Breast epithelium (tissue), 4 donors: ENCODE measurements around the gene ZMYND10. TPM values are rescaled to one million over a fixed set of nuclear protein-coding genes. Genes with fewer than 3 reads are reported as not detected.

ENCODE experiments used
- DNase-seq, 2 donors: peaks; one replicate each; pipeline ENCODE4 v3.0.0-alpha.2; 2019; ENCODE audit warnings: low spot score in 2 of 2
- H3K27ac ChIP-seq, 2 donors: fragments of 200-600 bp; sonication (generic) in 1 of 2; one replicate each; pipeline ENCODE4 v1.5.1; 2016 to 2019; ENCODE audit warnings: mild to moderate bottlenecking in 1 of 2
- H3K27me3 ChIP-seq, 2 donors: fragments of 200-600 bp; sonication (generic) in 1 of 2; one replicate each; pipeline versions ENCODE4 v1.5.1 to v1.6.0; 2017 to 2019; ENCODE audit warnings: control low read depth in 1 of 2, mild to moderate bottlenecking in 1 of 2
- H3K36me3 ChIP-seq: fragments of 200-600 bp; one replicate; pipeline ENCODE4 v1.5.1; 2019
- H3K4me1 ChIP-seq, 2 donors: fragments of 200-600 bp; sonication (generic); one replicate each; pipeline ENCODE4 v1.5.1; 2016 to 2019; ENCODE audit warnings: control low read depth in 1 of 2
- H3K4me3 ChIP-seq, 3 donors: fragments of 200-600 bp; sonication (generic); 1 replicate in 2 of 3; 2 replicates in 1 of 3; pipeline ENCODE4 v1.5.1; 2016 to 2019; ENCODE audit warnings: mild to moderate bottlenecking in 3 of 3, moderate library complexity in 2 of 3
- H3K9me3 ChIP-seq, 2 donors: fragments of 200-600 bp; sonication (generic) in 1 of 2; one replicate each; pipeline ENCODE4 v1.5.1; 2016 to 2019; ENCODE audit warnings: control low read depth in 1 of 2
- POLR2A ChIP-seq: fragments of 450-650 bp; IDR thresholded peaks from one replicate; pipeline ENCODE4 v1.6.1; 2016; ENCODE audit warnings: antibody characterized with exemption, mild to moderate bottlenecking, moderate library complexity
- POLR2AphosphoS5 ChIP-seq, 3 donors: sonication (generic); formaldehyde crosslinking; IDR thresholded peaks; one replicate each; pipeline ENCODE4 v1.6.1; 2017; ENCODE audit warnings: antibody characterized with exemption in 3 of 3
- intact Hi-C: fragments of 100-400 bp; cut with DNase I; formaldehyde crosslinking; loops from one replicate; pipeline ENCODE4 v1.15.1; 2023; ENCODE audit warnings: low total_unique reads
- total RNA-seq, 3 donors: library from RNA; depleted of rRNA; stranded (reverse); fragments of >200 nt; gene quantifications; one replicate each; pipeline ENCODE4 v1.1.0, GENCODE V29; 2016
- TF ChIP-seq, protein P1 (sequence below), 3 donors: fragments of 450-650 bp; IDR thresholded peaks; one replicate each; pipeline ENCODE4 v1.5.1; 2016 to 2017; ENCODE audit warnings: antibody characterized with exemption in 3 of 3, mild to moderate bottlenecking in 3 of 3, moderate library complexity in 3 of 3

Gene ZMYND10
- total RNA-seq, 3 donors from 2014 or later = 0.32 to 2.6 (median 1.9) TPM

DNA sequence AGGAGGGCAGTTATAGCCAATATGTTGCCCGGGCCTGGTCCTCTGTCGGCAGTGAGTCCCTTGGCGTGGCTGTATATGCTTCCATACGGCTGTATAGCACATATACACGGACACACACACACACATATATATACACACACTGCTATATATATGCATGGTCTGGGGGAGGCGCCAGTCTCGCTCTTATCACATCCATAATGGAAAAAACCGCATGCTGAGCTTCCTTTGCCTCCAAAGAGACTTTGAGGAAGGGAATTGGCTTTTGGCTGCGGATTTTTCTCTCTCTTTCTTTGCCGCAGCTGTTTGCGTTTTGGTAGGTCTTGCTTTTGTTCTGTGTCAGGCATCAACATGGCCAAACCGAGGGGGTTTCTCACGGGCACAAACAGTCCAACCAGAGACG is 25.1 kb upstream of the ZMYND10 start:
- H3K27me3 ChIP-seq = no peaks in the 10 kb centered on the region
- H3K36me3 ChIP-seq = no peaks in the 10 kb centered on the region
- no peaks in the 10 kb centered on the region for H3K9me3 ChIP-seq
- TF ChIP-seq POLR2A (no peak), POLR2AphosphoS5 (IDR thresholded peaks at IDR 0.05) (no peak)
- TF ChIP-seq, protein P1, sequence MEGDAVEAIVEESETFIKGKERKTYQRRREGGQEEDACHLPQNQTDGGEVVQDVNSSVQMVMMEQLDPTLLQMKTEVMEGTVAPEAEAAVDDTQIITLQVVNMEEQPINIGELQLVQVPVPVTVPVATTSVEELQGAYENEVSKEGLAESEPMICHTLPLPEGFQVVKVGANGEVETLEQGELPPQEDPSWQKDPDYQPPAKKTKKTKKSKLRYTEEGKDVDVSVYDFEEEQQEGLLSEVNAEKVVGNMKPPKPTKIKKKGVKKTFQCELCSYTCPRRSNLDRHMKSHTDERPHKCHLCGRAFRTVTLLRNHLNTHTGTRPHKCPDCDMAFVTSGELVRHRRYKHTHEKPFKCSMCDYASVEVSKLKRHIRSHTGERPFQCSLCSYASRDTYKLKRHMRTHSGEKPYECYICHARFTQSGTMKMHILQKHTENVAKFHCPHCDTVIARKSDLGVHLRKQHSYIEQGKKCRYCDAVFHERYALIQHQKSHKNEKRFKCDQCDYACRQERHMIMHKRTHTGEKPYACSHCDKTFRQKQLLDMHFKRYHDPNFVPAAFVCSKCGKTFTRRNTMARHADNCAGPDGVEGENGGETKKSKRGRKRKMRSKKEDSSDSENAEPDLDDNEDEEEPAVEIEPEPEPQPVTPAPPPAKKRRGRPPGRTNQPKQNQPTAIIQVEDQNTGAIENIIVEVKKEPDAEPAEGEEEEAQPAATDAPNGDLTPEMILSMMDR (IDR thresholded peaks at IDR 0.05) = no peak
- intact Hi-C loops = no loop called here
- H3K27ac ChIP-seq = no peak overlapping the region
- no peak for DNase-seq
- H3K4me3 ChIP-seq = no peak overlapping the region
- no peaks in the 10 kb centered on the region for H3K4me1 ChIP-seq

DNA sequence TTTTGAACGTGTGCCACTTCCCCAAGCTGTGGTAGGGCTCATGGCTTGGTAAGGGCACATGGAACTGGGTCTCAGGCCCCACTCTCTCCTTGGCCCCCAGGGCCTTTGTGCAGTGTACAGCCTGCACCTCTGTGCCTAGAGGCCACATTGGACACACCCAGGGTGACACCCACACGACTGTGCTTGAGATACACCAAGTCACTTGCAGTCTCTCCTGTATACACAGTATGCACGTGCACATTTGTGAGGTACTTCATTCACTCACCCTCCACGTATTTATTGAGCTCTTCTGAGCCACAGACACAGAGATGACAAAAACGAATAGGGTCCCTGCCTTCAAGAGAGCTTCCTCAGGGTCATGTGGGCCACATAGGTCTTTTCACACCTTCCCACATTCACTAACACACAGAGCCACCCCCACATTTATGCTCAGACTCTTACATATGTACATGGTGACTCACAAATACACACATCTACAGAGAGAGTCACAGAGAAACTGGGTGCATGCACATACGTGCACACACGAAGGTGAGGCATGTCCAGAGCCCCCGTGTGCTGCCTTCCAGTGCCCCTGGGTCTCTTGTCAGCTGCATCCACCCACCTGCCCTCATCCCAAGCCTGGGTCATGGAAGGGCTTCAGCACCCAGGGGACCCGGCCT is 23.6 kb upstream of the ZMYND10 start:
- intact Hi-C loops = no loop called here

DNA sequence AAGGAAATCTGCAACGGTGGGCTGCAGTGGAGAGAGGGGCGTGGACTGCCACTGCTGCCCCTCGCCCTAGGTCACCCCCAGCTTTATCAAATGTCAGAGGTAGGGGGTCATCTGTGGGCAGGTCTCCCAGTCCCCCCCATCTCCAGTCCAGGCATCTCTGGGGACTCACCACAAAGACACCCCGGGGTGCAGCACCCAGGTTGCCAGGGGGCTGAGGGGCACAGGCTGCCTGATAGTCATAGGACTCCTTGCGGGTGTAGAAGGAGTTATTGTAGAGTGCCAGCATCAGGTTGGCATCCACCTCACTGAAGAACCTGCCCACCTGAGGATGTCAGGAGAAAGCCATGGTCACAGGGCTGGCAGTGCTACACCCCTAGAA is 20.3 kb upstream of the ZMYND10 start:
- Histone ChIP-seq H3K27me3 (no peaks in the 10 kb centered on the region), H3K27ac (peak overlapping the region; percentile 70 to 78), H3K4me3 (peak overlapping the region in 2 of 3 donors; percentile 65 to 94), H3K9me3 (no peaks in the 10 kb centered on the region), H3K4me1 (no peaks in the 10 kb centered on the region), H3K36me3 (no peaks in the 10 kb centered on the region)
- TF ChIP-seq, protein P1 (IDR thresholded peaks at IDR 0.05) = no peak
- TF ChIP-seq POLR2AphosphoS5 (IDR thresholded peaks at IDR 0.05) = no peak
- TF ChIP-seq POLR2A = no peak
- no peak for DNase-seq
- intact Hi-C loops = no loop called here

More for the DNA sequence above, 23.6 kb upstream of the ZMYND10 start:
- no peak overlapping the region for H3K27ac ChIP-seq
- no peaks in the 10 kb centered on the region for H3K36me3 ChIP-seq
- H3K4me1 ChIP-seq = no peaks in the 10 kb centered on the region
- TF ChIP-seq, protein P1 (IDR thresholded peaks at IDR 0.05) = no peak
- no peak for TF ChIP-seq POLR2AphosphoS5 (IDR thresholded peaks at IDR 0.05)
- TF ChIP-seq POLR2A = no peak
- no peak overlapping the region for H3K4me3 ChIP-seq
- H3K27me3 ChIP-seq = no peaks in the 10 kb centered on the region
- no peaks in the 10 kb centered on the region for H3K9me3 ChIP-seq
- no peak for DNase-seq

DNA sequence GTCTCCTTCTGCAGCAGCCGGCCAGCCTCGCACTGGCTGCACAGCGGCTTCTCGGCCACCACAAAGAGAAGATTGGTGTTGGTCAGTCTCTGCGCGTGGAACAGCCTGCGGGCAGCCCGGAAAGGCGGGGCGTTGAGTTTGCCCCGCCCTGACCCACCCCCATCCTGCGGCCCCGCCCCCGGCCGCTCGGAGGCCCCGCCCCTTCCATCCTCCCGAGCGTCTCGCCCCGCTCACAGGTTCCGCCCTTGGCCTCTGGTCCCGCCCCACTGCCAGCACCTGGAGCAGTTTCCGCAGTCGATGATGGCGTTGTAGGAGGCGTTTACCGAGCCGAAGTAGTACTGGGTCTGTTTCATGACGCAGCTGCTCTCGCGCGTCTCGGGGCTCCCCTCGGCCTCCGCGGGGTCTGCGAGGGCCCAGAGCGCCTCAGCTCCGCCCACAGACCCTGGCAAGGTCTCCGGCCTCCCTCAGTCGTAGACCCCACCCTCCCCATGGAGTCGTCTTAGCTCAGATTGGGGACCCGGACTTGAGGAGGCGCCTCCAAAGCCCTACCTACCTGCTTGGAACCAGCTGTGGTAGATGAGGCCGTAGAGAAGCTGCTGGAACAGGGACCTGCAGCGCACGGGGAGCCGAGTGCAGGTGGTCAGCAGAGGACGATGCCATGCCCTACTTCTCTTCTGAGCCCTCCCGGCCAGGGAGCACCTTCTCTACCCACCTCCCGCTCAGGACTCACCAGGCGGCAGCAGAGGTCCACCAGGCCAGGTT is 19.7 kb upstream of the ZMYND10 start:
- no peaks in the 10 kb centered on the region for H3K27me3 ChIP-seq
- intact Hi-C loops = no loop called here
- TF ChIP-seq, protein P1 (IDR thresholded peaks at IDR 0.05) = no peak
- TF ChIP-seq POLR2AphosphoS5 (IDR thresholded peaks at IDR 0.05) = peak in 2 of 3 donors; percentile 11 to 43
- no peak for TF ChIP-seq POLR2A
- no peaks in the 10 kb centered on the region for H3K9me3 ChIP-seq
- peak overlapping the region; percentile 51 to 94 (median 65) for H3K4me3 ChIP-seq
- no peaks in the 10 kb centered on the region for H3K36me3 ChIP-seq
- no peaks in the 10 kb centered on the region for H3K4me1 ChIP-seq
- peak; percentile 88 to 90 for DNase-seq
- peak overlapping the region; percentile 70 to 78 for H3K27ac ChIP-seq

DNA sequence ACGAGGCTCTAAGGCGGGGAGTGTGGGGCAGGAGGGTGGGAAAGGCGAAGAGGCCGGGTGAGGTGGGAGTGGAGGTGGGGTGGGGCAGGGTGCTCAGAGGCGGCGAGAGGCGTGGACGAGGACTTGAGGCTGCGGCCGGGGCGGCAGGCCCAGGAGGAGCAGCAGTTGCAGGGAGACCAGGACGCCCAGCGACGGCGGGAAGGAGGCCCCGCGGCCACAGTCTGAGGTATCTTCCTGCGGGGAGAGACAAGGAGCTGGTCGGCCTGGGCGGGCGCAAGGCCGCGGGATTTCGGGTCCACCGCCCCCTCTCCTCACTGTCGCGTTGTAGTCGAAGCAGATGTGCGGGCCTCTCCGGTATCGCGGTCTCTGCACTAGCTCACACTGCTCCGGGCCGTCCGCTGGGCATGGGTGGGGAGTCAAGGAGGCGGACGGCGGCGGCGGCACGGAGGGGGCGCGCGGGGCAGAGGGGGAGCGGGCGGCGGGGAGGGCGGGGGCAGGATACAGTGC is 19.1 kb upstream of the ZMYND10 start:
- DNase-seq = no peak
- Histone ChIP-seq H3K4me1 (no peaks in the 10 kb centered on the region), H3K27ac (peak overlapping the region; percentile 70 to 78), H3K4me3 (peak overlapping the region; percentile 51 to 94 (median 65)), H3K9me3 (no peaks in the 10 kb centered on the region), H3K27me3 (no peaks in the 10 kb centered on the region), H3K36me3 (no peaks in the 10 kb centered on the region)
- TF ChIP-seq POLR2AphosphoS5 (IDR thresholded peaks at IDR 0.05) (no peak), POLR2A (no peak)
- TF ChIP-seq, protein P1 (IDR thresholded peaks at IDR 0.05) = no peak
- intact Hi-C loops = no loop called here
